ENCODE measurements around the gene KCTD16.

GRCh38 chr5:144187699-144188294 is 17.1 kb downstream of the KCTD16 start:
- TF ChIP-seq ELF4 (IDR thresholded peaks at IDR 0.05), result no peak
- TF ChIP-seq FOXM1 (IDR thresholded peaks at IDR 0.05; ENCODE audit: borderline replicate concordance), result no peak
- no peak for TF ChIP-seq BHLHE40 (IDR thresholded peaks at IDR 0.05; ENCODE audit: borderline replicate concordance)
- no peak for TF ChIP-seq TARDBP (IDR thresholded peaks at IDR 0.05)
- TF ChIP-seq NFRKB (IDR thresholded peaks at IDR 0.05), result no peak
- no peak for TF ChIP-seq FOXA1 (IDR thresholded peaks at IDR 0.05)
- no peak for TF ChIP-seq L3MBTL2 (conservative IDR thresholded peaks at IDR 0.05)
- no peak for TF ChIP-seq SUZ12 (IDR thresholded peaks at IDR 0.05)
- no peak for TF ChIP-seq HDGF (IDR thresholded peaks at IDR 0.05; ENCODE audit: borderline replicate concordance)
- TF ChIP-seq SP1 (IDR thresholded peaks at IDR 0.05), result no peak
- no peak for TF ChIP-seq PKNOX1 (IDR thresholded peaks at IDR 0.05)
- TF ChIP-seq FOXK2 (IDR thresholded peaks at IDR 0.05), result no peak
- TF ChIP-seq ZNF384 (IDR thresholded peaks at IDR 0.05), result no peak
